Endodermal cell (in vitro differentiated cells): Measurements from ENCODE around the gene MARK3. TPM values are rescaled to one million over a fixed set of nuclear protein-coding genes. Genes with fewer than 3 reads are reported as not detected.
A peak's percentile ranks its signal among the peaks of the same experiment; 100 is the strongest.

ENCODE experiments used
- DNase-seq: peaks from one replicate; pipeline ENCODE4 v3.0.0-alpha.2; 2017
- H3K27ac ChIP-seq: 2 replicates; pipeline ENCODE4 v1.5.1; 2013; ENCODE audit warnings: mild to moderate bottlenecking, low read depth, low read length, moderate library complexity
- H3K27me3 ChIP-seq: 2 replicates; pipeline ENCODE4 v1.6.1; 2013; ENCODE audit warnings: mild to moderate bottlenecking, low read length, moderate library complexity; ENCODE audit not compliant: insufficient read depth, control insufficient read depth, poor library complexity, severe bottlenecking
- H3K36me3 ChIP-seq: 2 replicates; pipeline ENCODE4 v1.7.0; 2013; ENCODE audit warnings: mild to moderate bottlenecking, low read length, moderate library complexity; ENCODE audit not compliant: control insufficient read depth, insufficient read depth
- H3K4me1 ChIP-seq: one replicate; pipeline ENCODE4 v1.7.0; 2013; ENCODE audit warnings: low read length; ENCODE audit not compliant: control insufficient read depth, insufficient read depth
- H3K4me3 ChIP-seq: 2 replicates; pipeline ENCODE4 v1.5.1; 2013; ENCODE audit warnings: mild to moderate bottlenecking, low read length, moderate library complexity
- H3K9ac ChIP-seq: 2 replicates; pipeline ENCODE4 v1.6.1; 2013; ENCODE audit warnings: mild to moderate bottlenecking, low read length, moderate library complexity; ENCODE audit not compliant: poor library complexity, severe bottlenecking; ENCODE audit errors: extremely low read depth
- H3K9me3 ChIP-seq: 2 replicates; pipeline ENCODE4 v1.6.1; 2013; ENCODE audit warnings: mild to moderate bottlenecking, low read length, moderate library complexity; ENCODE audit not compliant: control insufficient read depth
- H3K27ac Mint-ChIP-seq: 2 replicates; pipeline ENCODE4 v1.8.0; 2020; ENCODE audit warnings: mixed read lengths
- H3K27me3 Mint-ChIP-seq: 2 replicates; pipeline ENCODE4 v1.8.0; 2021; ENCODE audit warnings: mild to moderate bottlenecking, mixed read lengths; ENCODE audit not compliant: insufficient read depth
- H3K36me3 Mint-ChIP-seq: 2 replicates; pipeline ENCODE4 v1.8.0; 2020; ENCODE audit warnings: low read depth, mixed read lengths
- H3K4me1 Mint-ChIP-seq: 2 replicates; pipeline ENCODE4 v1.8.0; 2020; ENCODE audit warnings: mixed read lengths
- H3K4me3 Mint-ChIP-seq: 2 replicates; pipeline ENCODE4 v1.8.0; 2020; ENCODE audit warnings: mild to moderate bottlenecking, moderate library complexity, mixed read lengths
- H3K9me3 Mint-ChIP-seq: 2 replicates; pipeline ENCODE4 v1.8.0; 2020; ENCODE audit warnings: mild to moderate bottlenecking, mixed read lengths
- WGBS, 2 experiments: methylation state at CpG; one replicate each; pipeline versions ENCODE4 v1.1.5 to v1.1.7; 2013; ENCODE audit warnings: missing lambda C conversion rate in 2 of 2, mixed read lengths in 1 of 2; ENCODE audit not compliant: insufficient coverage in 1 of 2, insufficient read length in 1 of 2; 5-methylcytosine and 5-hydroxymethylcytosine counted together
- total RNA-seq, 2 donors: library from RNA; stranded (reverse); fragmentation: NEBNext Ultra II Directional in 1 of 2; extraction: Animal tissue kit (Norgen Biotek cat#: 25700) in 1 of 2; gene quantifications; 2 replicates in 1 of 2; 3 replicates in 1 of 2; pipeline ENCODE4 v1.2.1, GENCODE V29; 2021
- TF ChIP-seq, protein P1 (sequence below): fragments of 200-600 bp; sonication (generic); conservative IDR thresholded peaks from 2 replicates; pipeline ENCODE4 v1.5.0; 2021; ENCODE audit warnings: antibody characterized with exemption, mild to moderate bottlenecking

Gene MARK3
- total RNA-seq, 2 donors from 2014 or later: 95.8 to 106 TPM

- H3K36me3 Mint-ChIP-seq: peaks cover 13% of the 10 kb centered on the region
- 80 to 87% methylated on average over 7 to 9 of the region's 10 CpGs for WGBS, 2 experiments
- no peak overlapping the region for H3K4me3 ChIP-seq
- no peak overlapping the region for H3K4me3 Mint-ChIP-seq
- no peaks in the 10 kb centered on the region for H3K9me3 Mint-ChIP-seq
- no peak overlapping the region for H3K9ac ChIP-seq
- no peaks in the 10 kb centered on the region for H3K9me3 ChIP-seq
- H3K27ac ChIP-seq: peak overlapping the region; percentile 68
- no peak for DNase-seq
- H3K4me1 Mint-ChIP-seq: peaks cover 34% of the 10 kb centered on the region
- H3K36me3 ChIP-seq: peaks cover 13% of the 10 kb centered on the region
- TF ChIP-seq, protein P1, sequence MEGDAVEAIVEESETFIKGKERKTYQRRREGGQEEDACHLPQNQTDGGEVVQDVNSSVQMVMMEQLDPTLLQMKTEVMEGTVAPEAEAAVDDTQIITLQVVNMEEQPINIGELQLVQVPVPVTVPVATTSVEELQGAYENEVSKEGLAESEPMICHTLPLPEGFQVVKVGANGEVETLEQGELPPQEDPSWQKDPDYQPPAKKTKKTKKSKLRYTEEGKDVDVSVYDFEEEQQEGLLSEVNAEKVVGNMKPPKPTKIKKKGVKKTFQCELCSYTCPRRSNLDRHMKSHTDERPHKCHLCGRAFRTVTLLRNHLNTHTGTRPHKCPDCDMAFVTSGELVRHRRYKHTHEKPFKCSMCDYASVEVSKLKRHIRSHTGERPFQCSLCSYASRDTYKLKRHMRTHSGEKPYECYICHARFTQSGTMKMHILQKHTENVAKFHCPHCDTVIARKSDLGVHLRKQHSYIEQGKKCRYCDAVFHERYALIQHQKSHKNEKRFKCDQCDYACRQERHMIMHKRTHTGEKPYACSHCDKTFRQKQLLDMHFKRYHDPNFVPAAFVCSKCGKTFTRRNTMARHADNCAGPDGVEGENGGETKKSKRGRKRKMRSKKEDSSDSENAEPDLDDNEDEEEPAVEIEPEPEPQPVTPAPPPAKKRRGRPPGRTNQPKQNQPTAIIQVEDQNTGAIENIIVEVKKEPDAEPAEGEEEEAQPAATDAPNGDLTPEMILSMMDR: no peak
- H3K27me3 Mint-ChIP-seq: no peaks in the 10 kb centered on the region
- H3K4me1 ChIP-seq: peaks cover 5% of the 10 kb centered on the region
- peak overlapping the region; percentile 32 for H3K27ac Mint-ChIP-seq
- no peaks in the 10 kb centered on the region for H3K27me3 ChIP-seq
Observed at GRCh38 chr14:103401223-103402214, 16.3 kb downstream of the MARK3 start.

DNA sequence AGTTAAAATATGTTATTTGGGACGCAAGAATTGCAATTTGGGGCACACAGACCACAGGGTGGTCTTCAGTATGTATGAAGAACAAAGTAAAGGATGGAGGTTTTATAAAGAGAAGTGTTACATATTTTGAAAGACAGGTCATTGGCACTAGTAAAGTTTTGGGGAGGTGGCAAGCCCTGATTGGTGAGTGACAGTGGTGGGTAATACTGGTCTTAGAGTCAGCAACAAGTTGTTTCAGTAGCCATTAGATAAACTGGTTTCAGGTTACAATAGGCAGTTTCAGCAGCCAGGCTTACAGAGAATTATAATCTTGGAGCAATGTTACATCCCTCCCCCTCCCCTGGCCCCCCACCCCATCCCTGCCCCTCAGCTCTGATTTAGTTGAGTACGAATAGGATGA lies 17.5 kb downstream of the MARK3 start:
- TF ChIP-seq, protein P1: no peak
- H3K4me3 Mint-ChIP-seq: no peak overlapping the region

GRCh38 chr14:103404032-103404918 lies 19.1 kb downstream of the MARK3 start:
- no peaks in the 10 kb centered on the region for H3K27me3 Mint-ChIP-seq
- H3K36me3 Mint-ChIP-seq: peaks cover 31% of the 10 kb centered on the region
- H3K4me1 Mint-ChIP-seq: peaks cover 39% of the 10 kb centered on the region
- TF ChIP-seq, protein P1: no peak
- WGBS, 2 experiments: 83 to 87% methylated on average over 3 to 6 of the region's 9 CpGs
- peaks cover 19% of the 10 kb centered on the region for H3K36me3 ChIP-seq
- no peak overlapping the region for H3K27ac ChIP-seq
- no peak overlapping the region for H3K9ac ChIP-seq
- no peaks in the 10 kb centered on the region for H3K9me3 Mint-ChIP-seq
- no peaks in the 10 kb centered on the region for H3K9me3 ChIP-seq
- no peaks in the 10 kb centered on the region for H3K27me3 ChIP-seq
- no peak for DNase-seq
- H3K4me1 ChIP-seq: peaks cover 11% of the 10 kb centered on the region
- no peak overlapping the region for H3K4me3 Mint-ChIP-seq
- H3K4me3 ChIP-seq: peak overlapping the region; percentile 3
- H3K27ac Mint-ChIP-seq: peak overlapping the region; percentile 60

More for the DNA sequence above, 17.5 kb downstream of the MARK3 start:
- Histone ChIP-seq H3K36me3 (peaks cover 19% of the 10 kb centered on the region), H3K9ac (no peak overlapping the region), H3K9me3 (no peaks in the 10 kb centered on the region), H3K4me1 (peaks cover 5% of the 10 kb centered on the region), H3K4me3 (no peak overlapping the region), H3K27me3 (no peaks in the 10 kb centered on the region), H3K27ac (no peak overlapping the region)
- Mint-ChIP-seq H3K36me3 (peaks cover 20% of the 10 kb centered on the region), H3K9me3 (no peaks in the 10 kb centered on the region), H3K27ac (peak overlapping the region; percentile 71), H3K4me1 (peaks cover 34% of the 10 kb centered on the region), H3K27me3 (no peaks in the 10 kb centered on the region)
- 89 to 100% methylated on average over 1 to 2 of the region's 2 CpGs for WGBS, 2 experiments
- DNase-seq: no peak
